ENCODE measurements around the gene LRRFIP1. TPM values are rescaled to one million over a fixed set of nuclear protein-coding genes. Genes with fewer than 3 reads are reported as not detected.

The LRRFIP1 gene
- total and polyA plus RNA-seq, 10 of the 15 experiments (the other 5 are each of a cell fraction or from before 2014, with no cell fraction given), result 36.2 to 120 (median 74.3) TPM

DNA sequence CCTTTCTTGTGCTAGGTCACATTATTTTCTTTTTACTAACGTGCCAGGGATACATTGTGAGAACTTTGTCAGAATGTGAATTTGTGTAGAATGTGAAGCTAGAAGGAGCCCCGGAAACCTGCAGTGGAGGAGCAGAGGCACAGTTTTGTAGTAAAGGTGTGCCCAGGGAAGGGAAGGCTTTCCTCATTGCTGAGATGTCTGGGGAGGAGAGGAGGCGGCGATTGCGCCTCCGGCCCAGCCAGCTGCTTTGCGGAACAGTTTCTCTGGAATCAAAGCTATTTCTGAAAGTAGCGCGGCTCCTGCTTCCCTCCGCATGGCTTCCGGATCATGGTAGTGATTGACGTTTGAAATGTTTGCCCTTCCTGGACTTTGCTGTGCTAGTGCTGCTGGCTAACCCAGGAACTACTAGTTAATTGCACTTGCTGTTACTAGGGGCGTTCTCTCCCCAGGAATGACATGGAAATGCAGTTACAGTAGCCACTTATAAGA is 88.1 kb downstream of the LRRFIP1 start (continued):
- TF ChIP-seq E2F4 (IDR thresholded peaks at IDR 0.05; ENCODE audit: low read depth, low read length) (no peak), RCOR1 (conservative IDR thresholded peaks at IDR 0.05; ENCODE audit: low read depth, low read length) (no peak)

DNA sequence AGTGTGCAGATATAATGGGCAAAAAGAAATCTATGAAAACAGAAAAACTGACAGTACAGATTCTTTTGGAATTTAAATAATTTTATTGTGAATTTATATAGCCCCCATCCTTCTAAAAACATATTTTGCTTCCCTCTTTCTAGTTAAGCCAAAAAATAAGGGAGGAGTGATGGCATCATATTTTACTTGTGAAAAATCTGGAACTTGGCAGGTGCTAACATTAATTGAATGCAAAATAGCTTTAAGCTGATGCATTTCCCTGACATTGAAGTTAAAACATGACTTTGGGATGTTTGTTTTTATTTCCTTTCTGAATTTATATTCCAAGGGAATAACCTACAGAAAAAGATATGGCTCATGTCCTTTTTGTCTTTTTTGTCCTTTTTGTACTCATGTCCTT is 88.6 kb downstream of the LRRFIP1 start:
- Histone ChIP-seq H3K4me3 (no peak overlapping the region), H2AFZ (ENCODE audit: control insufficient read depth, low read depth, low read length) (no peak overlapping the region), H3K9ac (ENCODE audit: control insufficient read depth, insufficient read depth, low read length) (no peak overlapping the region), H3K9me3 (replicated peaks; ENCODE audit: control insufficient read depth, insufficient read depth, low read length) (no peaks in the 10 kb centered on the region), H3K27me3 (replicated peaks in 1 of 2; ENCODE audit: control insufficient read depth in 2 of 2, insufficient read depth in 2 of 2, low read length in 1 of 2) (no peaks in the 10 kb centered on the region), H3K27ac (ENCODE audit: control insufficient read depth, insufficient read depth) (no peak overlapping the region), H3K4me1 (ENCODE audit: control insufficient read depth, insufficient read depth, low read length) (no peaks in the 10 kb centered on the region), H3K36me3 (ENCODE audit: control insufficient read depth in 2 of 2, insufficient read depth in 2 of 2, low read length in 1 of 2) (peaks cover 14 to 23% of the 10 kb centered on the region in 2 experiments), H3K79me2 (ENCODE audit: control insufficient read depth, insufficient read depth, low read length) (peaks cover 30% of the 10 kb centered on the region), H4K20me1 (ENCODE audit: control insufficient read depth, insufficient read depth) (no peaks in the 10 kb centered on the region), H3K4me2 (ENCODE audit: control insufficient read depth, insufficient read depth) (no peak overlapping the region)
- no peak for ATAC-seq
- ChIA-PET SMC1A (ENCODE audit: uncharacterized antibody, unreplicated experiment) (no interaction called here), CTCF (interaction anchor here (1.4 kb wide), 1 partner anchor 10 kb away, joined by 4 read pairs; no protein-coding TSS in a partner anchor), POLR2A (no interaction called here), RAD21 (ENCODE audit: unreplicated experiment) (interaction anchor here (1.4 kb wide), 1 partner anchor 43 kb away, joined by 3 read pairs; no protein-coding TSS in a partner anchor)
- FAIRE-seq, result no peak
- in situ Hi-C loops (cut with MboI) (no loop called here), intact Hi-C loops (cut with micrococcal nuclease; ENCODE audit: unreplicated experiment) (no loop called here)
- DNase-seq (ENCODE audit: low read depth, low spot score), result no peak
- BruUV-seq (replicated peaks), result no TSS peak
- TF ChIP-seq NBN (IDR thresholded peaks at IDR 0.05) (no peak), KLF5 (IDR thresholded peaks at IDR 0.05; ENCODE audit: partially characterized antibody) (no peak), MTA2 (IDR thresholded peaks at IDR 0.05; ENCODE audit: low read depth) (no peak), SREBF1 (IDR thresholded peaks at IDR 0.05; ENCODE audit: low read length) (no peak), SUZ12 (IDR thresholded peaks at IDR 0.05; ENCODE audit: unreplicated experiment) (no peak), SP1 (IDR thresholded peaks at IDR 0.05; ENCODE audit: low read depth, low read length) (no peak), TCF3 (IDR thresholded peaks at IDR 0.05; ENCODE audit: borderline replicate concordance, insufficient read depth, low read depth, low read length) (no peak)

All from GM12878 (cell line).